GM06990 (cell line): ENCODE results near the gene SLC35F1.
"Not testable (repeated sequence)": the region's sequence is repeated elsewhere in the genome, so short reads cannot be mapped to it uniquely, and the experiment has no call there.

Source experiments
- DNase-seq: peaks from one replicate; pipeline ENCODE4 v3.0.0-alpha.2; 2011; ENCODE audit not compliant: insufficient read length; ENCODE audit errors: extremely low read depth
- H3K27me3 ChIP-seq: replicated peaks from 2 replicates; pipeline ENCODE4 v1.6.0; 2011; ENCODE audit warnings: low read length; ENCODE audit not compliant: control insufficient read depth, insufficient read depth
- H3K36me3 ChIP-seq: 2 replicates; pipeline ENCODE4 v1.5.1; 2011; ENCODE audit warnings: low read length; ENCODE audit not compliant: control insufficient read depth, insufficient read depth
- H3K4me3 ChIP-seq: replicated peaks from 2 replicates; pipeline ENCODE4 v1.5.1; 2011; ENCODE audit warnings: low read depth, mild to moderate bottlenecking, control low read depth, low read length
- CTCF ChIP-seq: IDR thresholded peaks from 2 replicates; pipeline ENCODE4 v1.5.1; 2011; ENCODE audit warnings: low read length, control low read depth, mild to moderate bottlenecking, inconsistent platforms; ENCODE audit not compliant: insufficient read depth, poor library complexity, severe bottlenecking

The SLC35F1 gene

GRCh38 chr6:117961301-117961700 is 54.2 kb downstream of the SLC35F1 start:
- no peak for DNase-seq
- H3K27me3 ChIP-seq, result no peaks in the 10 kb centered on the region
- TF ChIP-seq CTCF, result no peak
- H3K36me3 ChIP-seq, result no peaks in the 10 kb centered on the region
- no peak overlapping the region for H3K4me3 ChIP-seq

- not testable (repeated sequence) for H3K36me3 ChIP-seq, H3K4me3 ChIP-seq, DNase-seq, H3K27me3 ChIP-seq
Observed at GRCh38 chr6:117965763-117966162, 58.7 kb downstream of the SLC35F1 start.

GRCh38 chr6:117971637-117972036 is 64.6 kb downstream of the SLC35F1 start:
- TF ChIP-seq CTCF, result no peak
- H3K36me3 ChIP-seq, result no peaks in the 10 kb centered on the region
- H3K27me3 ChIP-seq, result no peaks in the 10 kb centered on the region
- no peak for DNase-seq
- no peak overlapping the region for H3K4me3 ChIP-seq

GRCh38 chr6:117974914-117975627 is 68.0 kb downstream of the SLC35F1 start:
- no peak overlapping the region for H3K4me3 ChIP-seq
- H3K36me3 ChIP-seq, result no peaks in the 10 kb centered on the region
- TF ChIP-seq CTCF, result no peak
- no peak for DNase-seq
- H3K27me3 ChIP-seq, result no peaks in the 10 kb centered on the region

- DNase-seq, result no peak
- TF ChIP-seq CTCF, result peak; percentile 65
Observed at GRCh38 chr6:117976030-117976651, 69.1 kb downstream of the SLC35F1 start.

GRCh38 chr6:117985916-117986315 is 78.9 kb downstream of the SLC35F1 start:
- Histone ChIP-seq H3K36me3 (no peaks in the 10 kb centered on the region), H3K27me3 (no peaks in the 10 kb centered on the region; the same call in 1 of the 2 replicates), H3K4me3 (no peak overlapping the region)
- no peak for TF ChIP-seq CTCF
- no peak for DNase-seq

More at GRCh38 chr6:117976030-117976651, 69.1 kb downstream of the SLC35F1 start:
- no peak overlapping the region for H3K4me3 ChIP-seq
- no peaks in the 10 kb centered on the region for H3K36me3 ChIP-seq
- H3K27me3 ChIP-seq, result no peaks in the 10 kb centered on the region
